Endodermal cell (in vitro differentiated cells): Measurements from ENCODE around the gene KCNT2. TPM values are rescaled to one million over a fixed set of nuclear protein-coding genes. Genes with fewer than 3 reads are reported as not detected.

Experiments
- DNase-seq: peaks from one replicate; pipeline ENCODE4 v3.0.0-alpha.2; 2017
- H3K27ac ChIP-seq: 2 replicates; pipeline ENCODE4 v1.5.1; 2013; ENCODE audit warnings: mild to moderate bottlenecking, low read depth, low read length, moderate library complexity
- H3K27me3 ChIP-seq: 2 replicates; pipeline ENCODE4 v1.6.1; 2013; ENCODE audit warnings: mild to moderate bottlenecking, low read length, moderate library complexity; ENCODE audit not compliant: insufficient read depth, control insufficient read depth, poor library complexity, severe bottlenecking
- H3K36me3 ChIP-seq: 2 replicates; pipeline ENCODE4 v1.7.0; 2013; ENCODE audit warnings: mild to moderate bottlenecking, low read length, moderate library complexity; ENCODE audit not compliant: control insufficient read depth, insufficient read depth
- H3K4me1 ChIP-seq: one replicate; pipeline ENCODE4 v1.7.0; 2013; ENCODE audit warnings: low read length; ENCODE audit not compliant: control insufficient read depth, insufficient read depth
- H3K4me3 ChIP-seq: 2 replicates; pipeline ENCODE4 v1.5.1; 2013; ENCODE audit warnings: mild to moderate bottlenecking, low read length, moderate library complexity
- H3K9ac ChIP-seq: 2 replicates; pipeline ENCODE4 v1.6.1; 2013; ENCODE audit warnings: mild to moderate bottlenecking, low read length, moderate library complexity; ENCODE audit not compliant: poor library complexity, severe bottlenecking; ENCODE audit errors: extremely low read depth
- H3K9me3 ChIP-seq: 2 replicates; pipeline ENCODE4 v1.6.1; 2013; ENCODE audit warnings: mild to moderate bottlenecking, low read length, moderate library complexity; ENCODE audit not compliant: control insufficient read depth
- H3K27ac Mint-ChIP-seq: 2 replicates; pipeline ENCODE4 v1.8.0; 2020; ENCODE audit warnings: mixed read lengths
- H3K27me3 Mint-ChIP-seq: 2 replicates; pipeline ENCODE4 v1.8.0; 2021; ENCODE audit warnings: mild to moderate bottlenecking, mixed read lengths; ENCODE audit not compliant: insufficient read depth
- H3K36me3 Mint-ChIP-seq: 2 replicates; pipeline ENCODE4 v1.8.0; 2020; ENCODE audit warnings: low read depth, mixed read lengths
- H3K4me1 Mint-ChIP-seq: 2 replicates; pipeline ENCODE4 v1.8.0; 2020; ENCODE audit warnings: mixed read lengths
- H3K4me3 Mint-ChIP-seq: 2 replicates; pipeline ENCODE4 v1.8.0; 2020; ENCODE audit warnings: mild to moderate bottlenecking, moderate library complexity, mixed read lengths
- H3K9me3 Mint-ChIP-seq: 2 replicates; pipeline ENCODE4 v1.8.0; 2020; ENCODE audit warnings: mild to moderate bottlenecking, mixed read lengths
- WGBS, 2 experiments: methylation state at CpG; one replicate each; pipeline versions ENCODE4 v1.1.5 to v1.1.7; 2013; ENCODE audit warnings: missing lambda C conversion rate in 2 of 2, mixed read lengths in 1 of 2; ENCODE audit not compliant: insufficient coverage in 1 of 2, insufficient read length in 1 of 2; 5-methylcytosine and 5-hydroxymethylcytosine counted together
- total RNA-seq, 2 donors: library from RNA; stranded (reverse); fragmentation: NEBNext Ultra II Directional in 1 of 2; extraction: Animal tissue kit (Norgen Biotek cat#: 25700) in 1 of 2; gene quantifications; 2 replicates in 1 of 2; 3 replicates in 1 of 2; pipeline ENCODE4 v1.2.1, GENCODE V29; 2021
- TF ChIP-seq, protein P1 (sequence below): fragments of 200-600 bp; sonication (generic); conservative IDR thresholded peaks from 2 replicates; pipeline ENCODE4 v1.5.0; 2021; ENCODE audit warnings: antibody characterized with exemption, mild to moderate bottlenecking

Gene KCNT2
- total RNA-seq, 2 donors from 2014 or later = 9.1 to 12.1 TPM

DNA sequence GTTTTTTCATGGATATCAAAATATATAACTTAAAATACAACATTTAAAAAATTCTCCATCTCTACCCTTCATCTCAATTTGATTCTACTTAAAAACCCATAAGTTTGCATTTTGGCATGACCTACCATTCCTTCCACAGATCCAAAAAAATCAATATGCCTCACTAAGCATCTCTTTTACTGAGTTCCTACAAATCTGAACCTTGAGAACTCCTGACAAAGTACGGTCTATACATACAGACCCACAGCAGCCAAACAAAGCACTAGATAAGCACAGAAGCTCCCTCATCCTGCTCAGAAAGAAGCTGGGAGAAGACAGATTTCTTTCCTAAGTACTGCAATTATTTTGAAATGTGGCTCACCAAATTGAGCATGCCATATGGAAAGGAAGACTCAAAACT lies 167.5 kb downstream of the KCNT2 start:
- no peaks in the 10 kb centered on the region for H3K36me3 Mint-ChIP-seq
- peaks cover 6% of the 10 kb centered on the region for H3K4me1 Mint-ChIP-seq
- Histone ChIP-seq H3K27me3 (peaks cover 2% of the 10 kb centered on the region), H3K27ac (no peak overlapping the region), H3K4me3 (no peak overlapping the region), H3K9me3 (no peaks in the 10 kb centered on the region), H3K9ac (no peak overlapping the region), H3K4me1 (no peaks in the 10 kb centered on the region), H3K36me3 (no peaks in the 10 kb centered on the region)
- H3K4me3 Mint-ChIP-seq = no peak overlapping the region
- TF ChIP-seq, protein P1, sequence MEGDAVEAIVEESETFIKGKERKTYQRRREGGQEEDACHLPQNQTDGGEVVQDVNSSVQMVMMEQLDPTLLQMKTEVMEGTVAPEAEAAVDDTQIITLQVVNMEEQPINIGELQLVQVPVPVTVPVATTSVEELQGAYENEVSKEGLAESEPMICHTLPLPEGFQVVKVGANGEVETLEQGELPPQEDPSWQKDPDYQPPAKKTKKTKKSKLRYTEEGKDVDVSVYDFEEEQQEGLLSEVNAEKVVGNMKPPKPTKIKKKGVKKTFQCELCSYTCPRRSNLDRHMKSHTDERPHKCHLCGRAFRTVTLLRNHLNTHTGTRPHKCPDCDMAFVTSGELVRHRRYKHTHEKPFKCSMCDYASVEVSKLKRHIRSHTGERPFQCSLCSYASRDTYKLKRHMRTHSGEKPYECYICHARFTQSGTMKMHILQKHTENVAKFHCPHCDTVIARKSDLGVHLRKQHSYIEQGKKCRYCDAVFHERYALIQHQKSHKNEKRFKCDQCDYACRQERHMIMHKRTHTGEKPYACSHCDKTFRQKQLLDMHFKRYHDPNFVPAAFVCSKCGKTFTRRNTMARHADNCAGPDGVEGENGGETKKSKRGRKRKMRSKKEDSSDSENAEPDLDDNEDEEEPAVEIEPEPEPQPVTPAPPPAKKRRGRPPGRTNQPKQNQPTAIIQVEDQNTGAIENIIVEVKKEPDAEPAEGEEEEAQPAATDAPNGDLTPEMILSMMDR = no peak
- no peaks in the 10 kb centered on the region for H3K27me3 Mint-ChIP-seq
- no peak overlapping the region for H3K27ac Mint-ChIP-seq
- H3K9me3 Mint-ChIP-seq = no peaks in the 10 kb centered on the region
- WGBS, 2 experiments = 90% methylated on average over 1 of the region's 1 CpG; no CpG with 5 or more reads in 1 of the 2 experiments
- no peak for DNase-seq

DNA sequence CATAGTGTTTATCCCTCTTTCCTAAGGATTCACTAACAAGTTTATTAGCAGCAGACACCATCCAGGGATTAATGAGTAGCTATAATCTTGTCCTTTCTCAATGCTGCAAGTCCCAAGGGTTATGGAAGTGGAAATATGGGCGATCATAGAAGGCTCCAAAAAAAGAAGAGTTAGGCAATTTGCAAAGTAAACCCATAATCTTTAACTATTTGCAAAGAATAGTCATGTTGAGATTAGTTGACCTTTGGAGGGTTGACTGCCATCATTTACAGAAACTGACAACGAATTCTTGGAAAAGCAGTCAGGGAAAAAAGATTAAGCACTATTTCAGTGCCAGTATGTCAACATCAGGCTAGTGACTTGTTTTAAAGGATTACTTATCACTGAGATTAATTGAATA lies 169.9 kb downstream of the KCNT2 start:
- 50 to 79% methylated on average over 1 to 2 of the region's 2 CpGs for WGBS, 2 experiments
- Mint-ChIP-seq H3K4me1 (peaks cover 6% of the 10 kb centered on the region), H3K36me3 (no peaks in the 10 kb centered on the region), H3K27me3 (no peaks in the 10 kb centered on the region), H3K9me3 (no peaks in the 10 kb centered on the region), H3K4me3 (no peak overlapping the region), H3K27ac (no peak overlapping the region)
- H3K27me3 ChIP-seq = no peaks in the 10 kb centered on the region
- H3K9ac ChIP-seq = no peak overlapping the region
- TF ChIP-seq, protein P1 = no peak
- no peak overlapping the region for H3K4me3 ChIP-seq
- no peaks in the 10 kb centered on the region for H3K36me3 ChIP-seq
- no peaks in the 10 kb centered on the region for H3K9me3 ChIP-seq
- no peaks in the 10 kb centered on the region for H3K4me1 ChIP-seq
- no peak for DNase-seq
- no peak overlapping the region for H3K27ac ChIP-seq

DNA sequence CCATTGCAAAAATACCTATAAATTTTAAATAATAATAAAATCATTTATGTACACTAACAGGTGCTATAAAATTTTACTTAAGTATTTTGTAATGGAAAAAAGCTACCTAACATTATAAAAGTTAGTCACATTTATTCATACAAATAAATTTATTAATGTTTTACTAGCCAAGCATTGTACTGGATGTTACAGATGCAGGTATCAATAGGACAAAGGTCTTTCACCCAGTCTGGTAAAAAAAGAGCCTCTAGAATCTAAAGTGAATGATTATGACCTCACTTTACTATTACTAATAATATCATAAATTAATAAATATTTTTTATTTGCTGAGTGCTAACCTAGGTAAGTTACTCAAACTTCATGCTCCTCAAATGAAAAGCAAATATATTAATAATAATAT lies 170.6 kb downstream of the KCNT2 start:
- no peak for DNase-seq
- Histone ChIP-seq H3K4me1 (no peaks in the 10 kb centered on the region), H3K9me3 (no peaks in the 10 kb centered on the region), H3K9ac (no peak overlapping the region), H3K4me3 (no peak overlapping the region), H3K27me3 (no peaks in the 10 kb centered on the region), H3K36me3 (no peaks in the 10 kb centered on the region), H3K27ac (no peak overlapping the region)
- Mint-ChIP-seq H3K4me1 (peaks cover 7% of the 10 kb centered on the region), H3K36me3 (no peaks in the 10 kb centered on the region), H3K27me3 (no peaks in the 10 kb centered on the region), H3K9me3 (no peaks in the 10 kb centered on the region), H3K4me3 (no peak overlapping the region), H3K27ac (no peak overlapping the region)
- TF ChIP-seq, protein P1 = no peak
